ENCODE data around the gene LSP1.
"Not testable (repeated sequence)": the region's sequence is repeated elsewhere in the genome, so short reads cannot be mapped to it uniquely, and the experiment has no call there.

The LSP1 gene

GRCh38 chr11:1932681-1933080 is 79.8 kb downstream of the LSP1 start:
- DNase-seq = no peak

DNA sequence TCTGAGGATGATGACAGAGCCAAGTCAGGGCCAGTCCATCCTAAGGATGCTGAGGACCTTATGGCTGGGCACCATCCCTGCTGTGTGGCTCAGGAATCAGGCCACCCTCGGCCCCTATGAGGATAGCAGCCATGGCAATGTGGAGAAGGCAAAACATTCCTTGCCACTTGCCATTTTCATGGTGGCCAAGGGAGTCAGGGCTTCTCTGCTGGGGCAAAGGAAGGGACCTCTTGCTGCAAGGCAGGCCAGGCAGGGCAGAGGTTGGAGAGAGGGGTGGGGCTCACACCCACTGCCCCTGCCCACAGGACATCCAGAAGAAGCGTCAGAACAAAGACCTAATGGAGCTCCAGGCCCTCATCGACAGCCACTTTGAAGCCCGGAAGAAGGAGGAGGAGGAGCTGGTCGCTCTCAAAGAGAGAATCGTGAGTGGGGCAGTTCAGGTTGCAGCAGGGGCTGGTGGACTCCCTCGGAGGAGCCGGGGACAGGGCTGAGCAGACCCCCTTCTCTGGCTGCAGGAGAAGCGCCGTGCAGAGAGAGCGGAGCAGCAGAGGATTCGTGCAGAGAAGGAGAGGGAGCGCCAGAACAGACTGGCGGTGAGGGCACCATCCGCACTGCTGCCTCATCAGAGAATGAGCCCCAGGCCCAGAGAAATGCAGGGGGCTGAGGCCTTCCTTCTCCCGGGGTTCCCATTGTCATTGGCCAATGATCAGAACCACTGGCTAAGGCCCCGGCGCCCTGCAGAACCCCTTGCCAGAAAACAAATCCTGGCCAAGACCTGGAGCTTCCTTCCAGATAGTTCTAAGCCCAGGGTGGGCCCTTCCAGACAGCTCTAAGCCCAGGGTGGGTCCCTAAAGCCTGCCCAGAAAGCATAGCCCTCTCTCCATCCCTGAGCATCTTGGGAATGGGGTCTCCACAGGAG is 80.8 kb downstream of the LSP1 start:
- no peak for DNase-seq

DNA sequence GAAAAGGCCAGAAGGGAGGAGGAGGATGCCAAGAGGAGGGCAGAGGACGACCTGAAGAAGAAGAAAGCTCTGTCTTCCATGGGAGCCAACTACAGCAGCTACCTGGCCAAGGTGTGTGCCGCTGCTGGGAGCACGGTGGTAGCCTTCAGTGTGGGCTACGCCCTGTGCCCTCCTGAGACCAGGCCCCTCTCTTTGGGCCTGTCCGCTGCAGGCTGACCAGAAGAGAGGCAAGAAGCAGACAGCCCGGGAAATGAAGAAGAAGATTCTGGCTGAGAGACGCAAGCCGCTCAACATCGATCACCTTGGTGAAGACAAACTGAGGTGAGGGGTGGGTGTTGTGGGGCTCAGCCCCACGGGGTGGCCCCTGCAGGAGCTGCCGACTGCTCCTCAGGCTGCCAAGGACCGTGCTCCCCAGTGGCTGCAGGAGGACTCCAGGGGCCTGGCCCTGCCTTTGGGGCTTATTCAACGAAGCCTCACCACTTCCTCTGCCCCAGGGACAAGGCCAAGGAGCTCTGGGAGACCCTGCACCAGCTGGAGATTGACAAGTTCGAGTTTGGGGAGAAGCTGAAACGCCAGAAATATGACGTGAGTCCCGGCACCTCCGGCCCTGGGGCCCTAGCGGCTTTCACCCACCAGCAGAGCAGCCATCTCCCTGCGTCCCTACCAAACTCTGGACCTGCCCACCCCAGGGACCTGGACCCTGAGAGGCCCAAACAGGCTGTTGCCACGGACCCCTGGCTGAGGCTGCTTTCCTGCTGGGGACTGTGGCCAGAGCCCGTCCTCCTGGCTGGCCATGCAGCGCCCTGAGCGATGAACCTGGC is 81.7 kb downstream of the LSP1 start:
- DNase-seq = no peak

GRCh38 chr11:1935156-1936071 is 82.5 kb downstream of the LSP1 start:
- no peak for DNase-seq

- no peak for DNase-seq
Observed at GRCh38 chr11:1936072-1936780, 83.3 kb downstream of the LSP1 start.

- no peak for DNase-seq
Observed at GRCh38 chr11:1936781-1937615, 84.1 kb downstream of the LSP1 start.

DNA sequence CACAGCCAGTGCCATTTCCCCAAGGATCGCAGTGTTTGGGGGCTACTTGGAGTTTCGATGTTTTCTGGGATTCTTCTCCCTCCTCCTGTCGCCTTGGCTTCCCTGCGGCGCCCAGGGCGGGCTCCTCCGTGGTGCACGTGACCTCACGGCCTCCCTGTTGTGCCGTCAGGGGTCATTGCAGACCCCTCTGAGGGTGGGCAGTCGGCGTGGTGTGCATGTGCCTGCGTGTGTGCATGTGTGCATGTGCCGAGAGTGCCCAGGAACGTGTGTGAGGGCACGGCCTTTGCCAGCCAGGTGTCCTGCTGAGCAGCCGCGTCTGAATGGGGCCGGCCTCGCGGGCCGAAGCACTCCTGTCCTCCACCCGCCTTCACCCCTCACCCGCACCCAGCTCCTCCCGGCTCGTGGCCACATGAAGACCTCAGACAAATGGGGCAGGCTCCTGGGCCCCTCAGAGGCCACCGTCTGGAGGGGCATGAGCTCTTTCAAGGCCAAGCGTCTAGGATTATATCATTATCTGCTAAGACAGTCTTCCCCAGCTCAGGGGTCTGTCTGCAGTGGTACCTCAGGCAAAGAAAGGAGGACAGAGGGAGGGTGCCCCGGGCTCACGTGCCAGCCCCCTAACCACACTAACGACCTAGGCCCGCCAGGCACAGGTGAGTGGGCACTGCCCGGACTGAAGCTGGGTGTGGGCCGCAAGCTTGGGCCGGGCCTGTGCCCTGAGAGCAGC is 84.9 kb downstream of the LSP1 start:
- DNase-seq = no peak

- no peak for DNase-seq
Observed at GRCh38 chr11:1938343-1939005, 85.6 kb downstream of the LSP1 start.

DNA sequence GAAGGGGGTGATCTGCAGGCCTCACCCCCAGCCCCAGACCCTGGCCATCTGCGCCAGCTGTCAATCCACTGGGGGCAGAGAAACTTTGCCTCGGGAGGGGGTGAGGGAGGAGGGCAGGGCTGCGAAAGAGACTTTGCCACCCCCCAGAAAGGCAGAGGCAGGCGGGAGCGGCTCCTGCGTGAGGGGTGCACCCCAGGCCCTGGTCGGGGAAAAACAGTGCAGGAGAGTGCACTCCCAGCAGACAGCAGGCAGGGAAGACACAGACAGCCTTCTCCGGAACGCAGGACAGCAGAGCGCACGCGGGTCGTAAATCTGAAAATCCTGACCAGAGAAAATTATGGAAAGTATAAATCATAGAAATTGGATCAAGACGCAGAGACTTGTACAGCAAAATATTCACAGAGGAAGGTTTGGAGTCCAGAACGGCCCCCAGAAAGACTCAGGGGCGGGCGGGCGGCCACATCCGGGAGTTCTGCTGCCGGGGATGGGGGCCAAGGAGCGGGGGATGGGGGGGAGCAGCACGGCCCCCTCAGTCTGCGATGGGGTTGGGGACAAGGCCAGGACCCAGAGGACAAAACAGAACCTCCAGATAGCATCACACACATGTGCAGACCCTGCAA is 86.2 kb downstream of the LSP1 start:
- DNase-seq = no peak

DNA sequence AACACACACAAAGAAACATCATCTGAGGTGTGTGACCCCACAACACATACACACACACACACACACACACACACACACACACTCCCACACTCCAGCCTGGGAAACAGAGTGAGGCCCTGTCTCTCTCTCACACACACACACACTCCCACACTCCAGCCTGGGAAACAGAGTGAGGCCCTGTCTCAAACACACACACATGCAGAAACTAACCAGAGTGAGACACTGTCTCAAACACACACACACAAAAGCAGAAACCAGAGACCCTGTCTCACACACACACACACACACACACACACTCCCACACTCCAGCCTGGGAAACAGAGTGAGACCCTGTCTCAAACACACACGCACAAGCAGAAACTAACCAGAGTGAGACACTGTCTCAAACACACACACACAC is 86.9 kb downstream of the LSP1 start:
- DNase-seq = not testable (repeated sequence)

Measured in stimulated activated CD8-positive, alpha-beta memory T cell treated with anti-CD3 and anti-CD28 coated beads, Interleukin-4, amount 100 ng/mL, for 48 hours (primary cell).